K562 (cell line): ENCODE data around the gene PIMREG. TPM values are rescaled to one million over a fixed set of nuclear protein-coding genes. Genes with fewer than 3 reads are reported as not detected.
A peak's percentile ranks its signal among the peaks of the same experiment; 100 is the strongest.

ENCODE experiments used
- ARID1B ChIP-seq: fragments of 450-650 bp; IDR thresholded peaks from 2 replicates; pipeline ENCODE4 v1.6.1; 2016; ENCODE audit warnings: antibody characterized with exemption, mild to moderate bottlenecking, inconsistent platforms
- BACH1 ChIP-seq: fragments of 200-800 bp; sonication (Bioruptor generic); IDR thresholded peaks from 2 replicates; pipeline ENCODE4 v1.6.1; 2016; ENCODE audit warnings: missing genetic modification characterization, missing compliant biosample characterization
- CAMTA2 ChIP-seq: fragments of 250-450 bp; sonication (Bioruptor Pico); conservative IDR thresholded peaks from 2 replicates; pipeline ENCODE4 v1.5.1; 2022
- CCAR2 ChIP-seq: fragments of 200-400 bp; formaldehyde crosslinking; IDR thresholded peaks from 2 replicates; pipeline ENCODE4 v1.6.1; 2017; ENCODE audit warnings: mild to moderate bottlenecking, low read depth, low read length
- ELF4 ChIP-seq: fragments of 450-650 bp; formaldehyde crosslinking; IDR thresholded peaks from 2 replicates; pipeline ENCODE4 v1.4.0; 2022; ENCODE audit warnings: missing genetic modification characterization
- ESRRB ChIP-seq: fragments of 250-450 bp; sonication (Bioruptor Pico); IDR thresholded peaks from 2 replicates; pipeline ENCODE4 v1.5.0; 2020; ENCODE audit warnings: mild to moderate bottlenecking, moderate library complexity, borderline replicate concordance
- FOXJ2 ChIP-seq: fragments of 200-800 bp; sonication (Bioruptor generic); IDR thresholded peaks from 2 replicates; pipeline ENCODE4 v1.6.1; 2016; ENCODE audit warnings: missing genetic modification characterization, missing compliant biosample characterization
- HDAC1 ChIP-seq, 2 experiments: fragments of 450-650 bp; IDR thresholded peaks; 2 replicates each; pipeline ENCODE4 v1.6.1; 2016 to 2017; ENCODE audit warnings: inconsistent platforms in 1 of 2, mild to moderate bottlenecking in 1 of 2, moderate library complexity in 1 of 2
- KDM2B ChIP-seq: fragments of 250-450 bp; sonication (Bioruptor Pico); IDR thresholded peaks from 2 replicates; pipeline ENCODE4 v1.8.0; 2021; ENCODE audit warnings: mild to moderate bottlenecking, moderate library complexity
- L3MBTL2 ChIP-seq: fragments of 450-650 bp; IDR thresholded peaks from 2 replicates; pipeline ENCODE4 v1.6.1; 2016; ENCODE audit warnings: mild to moderate bottlenecking, moderate library complexity
- MAFK ChIP-seq: IDR thresholded peaks from 2 replicates; pipeline ENCODE4 v1.6.1; 2011; ENCODE audit warnings: low read length, improper control_type of control experiment
- MTA1 ChIP-seq: fragments of 450-650 bp; IDR thresholded peaks from 2 replicates; pipeline ENCODE4 v1.6.1; 2017; ENCODE audit warnings: borderline replicate concordance
- NCOA4 ChIP-seq: fragments of 450-650 bp; IDR thresholded peaks from 2 replicates; pipeline ENCODE4 v1.6.1; 2018; ENCODE audit warnings: mild to moderate bottlenecking; ENCODE audit not compliant: partially characterized antibody
- NFATC3 ChIP-seq: fragments of 450-650 bp; IDR thresholded peaks from 2 replicates; pipeline ENCODE4 v1.6.1; 2017; ENCODE audit warnings: mild to moderate bottlenecking
- NR2C2 ChIP-seq, 2 experiments: fragments of 200-800 bp in 1 of 2; sonication (Bioruptor generic) in 1 of 2; sonication (generic) in 1 of 2; formaldehyde crosslinking in 1 of 2; IDR thresholded peaks; 2 replicates each; pipeline versions ENCODE4 v1.6.1 to v1.8.0; 2016 to 2022; ENCODE audit warnings: mild to moderate bottlenecking in 1 of 2, missing compliant biosample characterization in 1 of 2, missing genetic modification characterization in 1 of 2, missing genetic modification reagents in 1 of 2
- SRSF3 ChIP-seq: fragments of 200-400 bp; formaldehyde crosslinking; IDR thresholded peaks from 2 replicates; pipeline ENCODE4 v1.6.1; 2016; ENCODE audit warnings: mild to moderate bottlenecking, low read length, moderate library complexity; ENCODE audit not compliant: insufficient read depth
- U2AF1 ChIP-seq: fragments of 200-400 bp; formaldehyde crosslinking; optimal IDR thresholded peaks from 2 replicates; pipeline ENCODE3; 2017; ENCODE audit warnings: mild to moderate bottlenecking, low read depth, low read length, moderate library complexity
- ZBTB1 ChIP-seq: sonication (generic); formaldehyde crosslinking; IDR thresholded peaks from 2 replicates; pipeline ENCODE4 v1.8.1; 2023; ENCODE audit warnings: missing genetic modification reagents, low read depth, mild to moderate bottlenecking, borderline replicate concordance
- ZBTB8A ChIP-seq: fragments of 450-650 bp; IDR thresholded peaks from 2 replicates; pipeline ENCODE4 v1.6.1; 2018; ENCODE audit warnings: mild to moderate bottlenecking, moderate library complexity; ENCODE audit not compliant: partially characterized antibody
- ZNF584 ChIP-seq: fragments of 200-800 bp; sonication (Bioruptor generic); IDR thresholded peaks from 2 replicates; pipeline ENCODE4 v1.6.1; 2016; ENCODE audit warnings: low read depth, mild to moderate bottlenecking, missing genetic modification characterization, missing compliant biosample characterization
- ZNF76 ChIP-seq: fragments of 250-450 bp; sonication (Bioruptor Pico); IDR thresholded peaks from 2 replicates; pipeline ENCODE4 v1.4.0; 2020; ENCODE audit warnings: mild to moderate bottlenecking, moderate library complexity, borderline replicate concordance
- polyA plus RNA-seq, 8 experiments: library from polyadenylated mRNA; depleted of rRNA in 4 of 8; stranded (reverse) in 5 of 8; unstranded in 3 of 8; fragments of >200 nt; fragmentation: Nextera tagmentation in 2 of 8; fragmentation: Illumina TruSeq in 1 of 8; extraction: Ambion mirVana in 2 of 8; extraction: Trizol in 1 of 8; gene quantifications; 2 replicates each; pipeline versions ENCODE4 v1.2.1 to v1.2.3, GENCODE V29; 2011 to 2014; ENCODE audit warnings: inconsistent platforms in 1 of 8, missing spikeins in 1 of 8
- total RNA-seq, 7 experiments: library from RNA; depleted of rRNA in 6 of 7; stranded (reverse); fragments of >200 nt in 6 of 7; fragmentation: Illumina TruSeq in 2 of 7; extraction: Trizol in 2 of 7; gene quantifications; 2 replicates each; pipeline versions ENCODE4 v1.2.1 to v1.2.3, GENCODE V29; 2011 to 2021; ENCODE audit warnings: low replicate concordance in 1 of 7
- TF ChIP-seq, protein P1 (sequence below): fragments of 450-650 bp; IDR thresholded peaks from 2 replicates; pipeline ENCODE4 v1.6.1; 2016
- TF ChIP-seq, protein P2 (sequence below), 2 experiments: IDR thresholded peaks in 1 of 2; conservative IDR thresholded peaks in 1 of 2; 2 replicates each; pipeline ENCODE4 v1.6.1; 2016; ENCODE audit warnings: low read depth in 2 of 2, mild to moderate bottlenecking in 1 of 2, missing compliant biosample characterization in 1 of 2, missing genetic modification characterization in 1 of 2, moderate library complexity in 1 of 2
- TF ChIP-seq, protein P3 (sequence below): fragments of 250-450 bp; sonication (Bioruptor Pico); IDR thresholded peaks from 2 replicates; pipeline ENCODE4 v1.4.0; 2020

The PIMREG gene
- total and polyA plus RNA-seq, 9 of the 15 experiments (the other 6 are each of a cell fraction or from before 2014, with no cell fraction given), result 1.1 to 16.7 (median 9.4) TPM

DNA sequence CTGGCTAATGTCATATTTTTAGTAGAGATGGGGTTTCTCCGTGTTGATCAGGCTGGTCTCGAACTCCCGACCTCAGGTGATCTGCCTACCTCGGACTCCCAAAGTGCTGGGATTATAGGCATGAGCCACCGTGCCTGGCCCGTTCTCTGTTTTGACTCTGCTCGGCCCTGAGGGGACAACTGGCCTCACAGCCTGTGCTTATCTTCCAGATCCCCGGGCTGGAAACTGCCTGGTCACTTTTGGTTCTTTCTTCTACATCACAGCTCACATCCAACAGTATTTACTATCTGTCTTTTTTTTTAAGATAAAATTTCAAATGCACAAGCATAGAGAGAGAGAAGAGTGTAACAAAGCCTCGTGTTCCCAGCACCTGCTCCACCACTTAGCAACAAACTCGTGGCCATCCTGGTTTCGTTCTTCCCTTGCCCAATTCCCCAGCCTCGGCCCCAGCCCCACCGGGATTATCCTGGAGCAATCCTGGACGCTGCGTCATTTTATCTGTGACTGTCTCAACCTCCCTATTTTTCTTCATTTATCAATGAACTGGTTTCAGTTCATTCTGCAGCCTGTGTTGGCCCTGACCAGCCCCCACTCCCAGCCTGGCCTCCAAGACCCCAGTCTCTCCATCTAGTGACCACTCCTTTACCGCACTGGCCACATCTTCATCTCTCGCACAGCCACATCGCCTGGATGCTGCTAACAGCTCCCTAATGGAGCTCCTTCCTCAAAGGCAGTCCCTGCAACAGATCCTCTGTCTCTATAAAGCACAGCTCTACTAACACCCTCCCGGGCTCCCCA lies 21.1 kb downstream of the PIMREG start (continued):
- TF ChIP-seq, protein P1, sequence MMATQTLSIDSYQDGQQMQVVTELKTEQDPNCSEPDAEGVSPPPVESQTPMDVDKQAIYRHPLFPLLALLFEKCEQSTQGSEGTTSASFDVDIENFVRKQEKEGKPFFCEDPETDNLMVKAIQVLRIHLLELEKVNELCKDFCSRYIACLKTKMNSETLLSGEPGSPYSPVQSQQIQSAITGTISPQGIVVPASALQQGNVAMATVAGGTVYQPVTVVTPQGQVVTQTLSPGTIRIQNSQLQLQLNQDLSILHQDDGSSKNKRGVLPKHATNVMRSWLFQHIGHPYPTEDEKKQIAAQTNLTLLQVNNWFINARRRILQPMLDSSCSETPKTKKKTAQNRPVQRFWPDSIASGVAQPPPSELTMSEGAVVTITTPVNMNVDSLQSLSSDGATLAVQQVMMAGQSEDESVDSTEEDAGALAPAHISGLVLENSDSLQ, result no peak
- TF ChIP-seq SRSF3, result no peak
- TF ChIP-seq KDM2B (CRISPR knock-in tag), result no peak
- TF ChIP-seq FOXJ2, result no peak
- no peak for TF ChIP-seq NCOA4
- TF ChIP-seq ELF4 (CRISPR knock-in tag), result no peak
- TF ChIP-seq ARID1B, result 0 out of 2 replicates have a peak, but pooled peaks have one; percentile 27
- no peak for TF ChIP-seq HDAC1 (IDR thresholded peaks at IDR 0.05)
- TF ChIP-seq U2AF1, result no peak
- TF ChIP-seq CAMTA2 (CRISPR knock-in tag), result no peak
- TF ChIP-seq, protein P2, sequence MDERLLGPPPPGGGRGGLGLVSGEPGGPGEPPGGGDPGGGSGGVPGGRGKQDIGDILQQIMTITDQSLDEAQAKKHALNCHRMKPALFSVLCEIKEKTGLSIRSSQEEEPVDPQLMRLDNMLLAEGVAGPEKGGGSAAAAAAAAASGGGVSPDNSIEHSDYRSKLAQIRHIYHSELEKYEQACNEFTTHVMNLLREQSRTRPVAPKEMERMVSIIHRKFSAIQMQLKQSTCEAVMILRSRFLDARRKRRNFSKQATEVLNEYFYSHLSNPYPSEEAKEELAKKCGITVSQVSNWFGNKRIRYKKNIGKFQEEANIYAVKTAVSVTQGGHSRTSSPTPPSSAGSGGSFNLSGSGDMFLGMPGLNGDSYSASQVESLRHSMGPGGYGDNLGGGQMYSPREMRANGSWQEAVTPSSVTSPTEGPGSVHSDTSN (CRISPR knock-in tag; IDR thresholded peaks at IDR 0.05; ENCODE audit: low read depth), result no peak
- TF ChIP-seq, protein P2 (tag; conservative IDR thresholded peaks at IDR 0.05; ENCODE audit: low read depth), result no peak
- no peak for TF ChIP-seq NR2C2 (CRISPR knock-in tag; IDR thresholded peaks at IDR 0.05)
- no peak for TF ChIP-seq NR2C2 (tag; IDR thresholded peaks at IDR 0.05)
- TF ChIP-seq ESRRB (CRISPR knock-in tag), result no peak
- no peak for TF ChIP-seq BACH1 (tag)
- TF ChIP-seq, protein P3, sequence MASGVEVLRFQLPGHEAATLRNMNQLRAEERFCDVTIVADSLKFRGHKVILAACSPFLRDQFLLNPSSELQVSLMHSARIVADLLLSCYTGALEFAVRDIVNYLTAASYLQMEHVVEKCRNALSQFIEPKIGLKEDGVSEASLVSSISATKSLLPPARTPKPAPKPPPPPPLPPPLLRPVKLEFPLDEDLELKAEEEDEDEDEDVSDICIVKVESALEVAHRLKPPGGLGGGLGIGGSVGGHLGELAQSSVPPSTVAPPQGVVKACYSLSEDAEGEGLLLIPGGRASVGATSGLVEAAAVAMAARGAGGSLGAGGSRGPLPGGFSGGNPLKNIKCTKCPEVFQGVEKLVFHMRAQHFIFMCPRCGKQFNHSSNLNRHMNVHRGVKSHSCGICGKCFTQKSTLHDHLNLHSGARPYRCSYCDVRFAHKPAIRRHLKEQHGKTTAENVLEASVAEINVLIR (CRISPR knock-in tag), result no peak
- TF ChIP-seq NFATC3, result no peak
- no peak for TF ChIP-seq ZNF584
- TF ChIP-seq MTA1, result no peak
- TF ChIP-seq ZBTB8A, result no peak
- TF ChIP-seq ZBTB1 (CRISPR knock-in tag), result no peak
- TF ChIP-seq ZNF76 (CRISPR knock-in tag), result no peak
- no peak for TF ChIP-seq CCAR2
- TF ChIP-seq L3MBTL2, result peak; percentile 40; the same call in 1 of the 2 replicates
- TF ChIP-seq MAFK, result no peak
